ENCODE data around the gene TRAF3.
"Not testable (repeated sequence)": the region's sequence is repeated elsewhere in the genome, so short reads cannot be mapped to it uniquely, and the experiment has no call there.

The TRAF3 gene

GRCh38 chr14:102867826-102868580 lies 90.8 kb downstream of the TRAF3 start:
- no peak for DNase-seq

GRCh38 chr14:102868956-102869547 lies 91.8 kb downstream of the TRAF3 start:
- DNase-seq: no peak

GRCh38 chr14:102870246-102870645 lies 93.0 kb downstream of the TRAF3 start:
- no peak for DNase-seq

GRCh38 chr14:102870994-102871831 lies 94.0 kb downstream of the TRAF3 start:
- no peak for DNase-seq

GRCh38 chr14:102872020-102872419 lies 94.8 kb downstream of the TRAF3 start:
- peak; percentile 41 for DNase-seq

- DNase-seq: no peak
These were observed 95.9 kb downstream of the TRAF3 start for GRCh38 chr14:102873131-102873530.

- no peak for DNase-seq
These were observed 96.4 kb downstream of the TRAF3 start for GRCh38 chr14:102873546-102874061.

GRCh38 chr14:102875652-102876051 lies 98.4 kb downstream of the TRAF3 start:
- DNase-seq: no peak

- not testable (repeated sequence) for DNase-seq
These were observed 100.3 kb downstream of the TRAF3 start for GRCh38 chr14:102877511-102877910.

- DNase-seq: no peak
These were observed 101.1 kb downstream of the TRAF3 start for GRCh38 chr14:102878174-102878969.

- DNase-seq: no peak
These were observed 101.8 kb downstream of the TRAF3 start for GRCh38 chr14:102878970-102879460.

GRCh38 chr14:102882226-102882906 lies 105.1 kb downstream of the TRAF3 start:
- DNase-seq: no peak

- DNase-seq: no peak
These were observed 105.9 kb downstream of the TRAF3 start for GRCh38 chr14:102883089-102883541.

- DNase-seq: no peak
These were observed 106.3 kb downstream of the TRAF3 start for GRCh38 chr14:102883554-102883953.

- no peak for DNase-seq
These were observed 108.6 kb downstream of the TRAF3 start for GRCh38 chr14:102885737-102886447.

- no peak for DNase-seq
These were observed 111.5 kb downstream of the TRAF3 start for GRCh38 chr14:102888748-102889147.

- no peak for DNase-seq
These were observed 112.4 kb downstream of the TRAF3 start for GRCh38 chr14:102889615-102890014.

- DNase-seq: no peak
These were observed 113.9 kb downstream of the TRAF3 start for GRCh38 chr14:102891111-102891510.

GRCh38 chr14:102891556-102891955 lies 114.3 kb downstream of the TRAF3 start:
- DNase-seq: no peak

- DNase-seq: no peak
These were observed 115.4 kb downstream of the TRAF3 start for GRCh38 chr14:102892651-102893050.

GRCh38 chr14:102893452-102893851 lies 116.2 kb downstream of the TRAF3 start:
- DNase-seq: no peak
